ENCODE measurements around the gene ACTC1. TPM values are rescaled to one million over a fixed set of nuclear protein-coding genes. Genes with fewer than 3 reads are reported as not detected.

ACTC1 gene
- polyA plus RNA-seq, 1 donor (not counting 4 experiments of a cell fraction or from before 2014, with no cell fraction given): not detected

DNA sequence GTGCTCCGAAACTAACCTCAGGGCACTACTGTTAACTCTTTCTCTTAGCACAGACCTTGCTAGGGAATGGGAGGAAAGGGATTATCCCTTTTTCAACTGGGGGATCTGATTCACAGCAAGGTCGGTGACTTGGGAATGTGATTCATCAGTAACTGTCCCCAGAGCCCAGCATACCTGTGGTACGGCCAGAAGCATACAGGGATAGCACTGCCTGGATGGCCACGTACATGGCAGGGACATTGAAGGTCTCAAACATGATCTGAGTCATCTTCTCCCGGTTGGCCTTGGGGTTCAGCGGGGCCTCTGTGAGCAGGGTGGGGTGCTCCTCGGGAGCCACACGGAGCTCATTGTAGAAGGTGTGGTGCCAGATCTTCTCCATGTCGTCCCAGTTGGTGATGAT is 2.3 kb downstream of the ACTC1 start:
- Histone ChIP-seq H3K27me3 (ENCODE audit: control insufficient read depth, extremely low read depth, insufficient read depth, low read length) (peaks cover 69% of the 10 kb centered on the region), H3K9me1 (ENCODE audit: control insufficient read depth, extremely low read depth, insufficient read depth, low read length) (no peaks in the 10 kb centered on the region), H3K79me2 (ENCODE audit: control insufficient read depth, insufficient read depth, low read length) (no peaks in the 10 kb centered on the region), H3K27ac (ENCODE audit: control insufficient read depth, insufficient read depth, low read length) (no peak overlapping the region), H3K9me3 (ENCODE audit: control insufficient read depth, low read depth, low read length) (no peaks in the 10 kb centered on the region), H3K4me3 (ENCODE audit: control insufficient read depth in 2 of 3, extremely low read depth in 1 of 3, insufficient read depth in 2 of 3, low read depth in 1 of 3, low read length in 3 of 3) (no peak overlapping the region), H3K36me3 (ENCODE audit: control insufficient read depth in 2 of 2, extremely low read depth in 1 of 2, insufficient read depth in 2 of 2, low read length in 2 of 2) (no peaks in the 10 kb centered on the region), H3K4me1 (ENCODE audit: control insufficient read depth, extremely low read depth, insufficient read depth, low read length) (no peaks in the 10 kb centered on the region), H3K4me2 (ENCODE audit: control insufficient read depth, extremely low read depth, insufficient read depth, low read depth, low read length) (no peak overlapping the region), H4K20me1 (ENCODE audit: control insufficient read depth, extremely low read depth, insufficient read depth, low read length) (no peaks in the 10 kb centered on the region), H2AFZ (ENCODE audit: control insufficient read depth, low read length) (no peak overlapping the region), H3K9ac (ENCODE audit: control insufficient read depth, extremely low read depth, insufficient read depth, low read length) (no peak overlapping the region)
- no peak for TF ChIP-seq EZH2 (IDR thresholded peaks at IDR 0.05; ENCODE audit: low read length)
- TF ChIP-seq, protein P1, sequence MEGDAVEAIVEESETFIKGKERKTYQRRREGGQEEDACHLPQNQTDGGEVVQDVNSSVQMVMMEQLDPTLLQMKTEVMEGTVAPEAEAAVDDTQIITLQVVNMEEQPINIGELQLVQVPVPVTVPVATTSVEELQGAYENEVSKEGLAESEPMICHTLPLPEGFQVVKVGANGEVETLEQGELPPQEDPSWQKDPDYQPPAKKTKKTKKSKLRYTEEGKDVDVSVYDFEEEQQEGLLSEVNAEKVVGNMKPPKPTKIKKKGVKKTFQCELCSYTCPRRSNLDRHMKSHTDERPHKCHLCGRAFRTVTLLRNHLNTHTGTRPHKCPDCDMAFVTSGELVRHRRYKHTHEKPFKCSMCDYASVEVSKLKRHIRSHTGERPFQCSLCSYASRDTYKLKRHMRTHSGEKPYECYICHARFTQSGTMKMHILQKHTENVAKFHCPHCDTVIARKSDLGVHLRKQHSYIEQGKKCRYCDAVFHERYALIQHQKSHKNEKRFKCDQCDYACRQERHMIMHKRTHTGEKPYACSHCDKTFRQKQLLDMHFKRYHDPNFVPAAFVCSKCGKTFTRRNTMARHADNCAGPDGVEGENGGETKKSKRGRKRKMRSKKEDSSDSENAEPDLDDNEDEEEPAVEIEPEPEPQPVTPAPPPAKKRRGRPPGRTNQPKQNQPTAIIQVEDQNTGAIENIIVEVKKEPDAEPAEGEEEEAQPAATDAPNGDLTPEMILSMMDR (optimal IDR thresholded peaks at IDR 0.05 in 1 of 3, IDR thresholded peaks at IDR 0.05 in 1 of 3, conservative IDR thresholded peaks at IDR 0.05 in 1 of 3; ENCODE audit: extremely low read depth in 1 of 3, insufficient read depth in 2 of 3, low read length in 3 of 3): no peak
- dilution Hi-C loops (cut with MboI; ENCODE audit: extremely low pct_ligation_motif_present, low sequenced_read_pairs): no loop called here
- DNase-seq (ENCODE audit: low read depth, low spot score) (no peak), FAIRE-seq (no peak)

DNA sequence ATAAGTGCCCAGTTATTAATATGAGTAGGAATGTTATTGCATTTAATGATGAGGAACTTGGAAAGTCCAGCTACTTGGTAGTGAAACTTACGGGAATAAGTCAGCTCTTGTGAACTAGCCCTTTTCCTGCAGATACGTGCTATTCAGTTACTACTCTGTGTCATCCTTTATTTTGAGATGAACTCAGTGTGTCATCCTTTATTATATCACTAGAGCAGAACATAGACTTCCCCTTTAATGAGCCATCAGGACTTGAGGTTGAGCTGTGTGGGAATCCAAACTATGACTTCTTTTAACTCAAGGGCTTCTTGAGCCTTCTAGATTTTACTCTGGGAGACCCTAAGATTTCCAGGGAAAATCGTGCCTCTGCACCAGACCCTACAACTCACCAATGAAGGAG is 3.6 kb downstream of the ACTC1 start:
- no peaks in the 10 kb centered on the region for H3K9me3 ChIP-seq (ENCODE audit: control insufficient read depth, low read depth, low read length)
- FAIRE-seq: no peak
- TF ChIP-seq EZH2 (IDR thresholded peaks at IDR 0.05; ENCODE audit: low read length): no peak
- TF ChIP-seq, protein P1 (optimal IDR thresholded peaks at IDR 0.05 in 1 of 3, IDR thresholded peaks at IDR 0.05 in 1 of 3, conservative IDR thresholded peaks at IDR 0.05 in 1 of 3; ENCODE audit: extremely low read depth in 1 of 3, insufficient read depth in 2 of 3, low read length in 3 of 3): no peak
- dilution Hi-C loops (cut with MboI; ENCODE audit: extremely low pct_ligation_motif_present, low sequenced_read_pairs): no loop called here
- no peak overlapping the region for H3K27ac ChIP-seq (ENCODE audit: control insufficient read depth, insufficient read depth, low read length)
- no peaks in the 10 kb centered on the region for H3K9me1 ChIP-seq (ENCODE audit: control insufficient read depth, extremely low read depth, insufficient read depth, low read length)
- H3K9ac ChIP-seq (ENCODE audit: control insufficient read depth, extremely low read depth, insufficient read depth, low read length): no peak overlapping the region
- no peak overlapping the region for H2AFZ ChIP-seq (ENCODE audit: control insufficient read depth, low read length)
- no peaks in the 10 kb centered on the region for H3K79me2 ChIP-seq (ENCODE audit: control insufficient read depth, insufficient read depth, low read length)
- H3K4me3 ChIP-seq (ENCODE audit: control insufficient read depth in 2 of 3, extremely low read depth in 1 of 3, insufficient read depth in 2 of 3, low read depth in 1 of 3, low read length in 3 of 3): no peak overlapping the region
- DNase-seq (ENCODE audit: low read depth, low spot score): no peak
- peaks cover 64% of the 10 kb centered on the region for H3K27me3 ChIP-seq (ENCODE audit: control insufficient read depth, extremely low read depth, insufficient read depth, low read length)
- H3K36me3 ChIP-seq (ENCODE audit: control insufficient read depth in 2 of 2, extremely low read depth in 1 of 2, insufficient read depth in 2 of 2, low read length in 2 of 2): no peaks in the 10 kb centered on the region
- no peaks in the 10 kb centered on the region for H3K4me1 ChIP-seq (ENCODE audit: control insufficient read depth, extremely low read depth, insufficient read depth, low read length)
- H3K4me2 ChIP-seq (ENCODE audit: control insufficient read depth, extremely low read depth, insufficient read depth, low read depth, low read length): no peak overlapping the region
- H4K20me1 ChIP-seq (ENCODE audit: control insufficient read depth, extremely low read depth, insufficient read depth, low read length): no peaks in the 10 kb centered on the region

Measured in keratinocyte (primary cell).